Measurements from ENCODE around the gene CAPN14. TPM values are rescaled to one million over a fixed set of nuclear protein-coding genes. Genes with fewer than 3 reads are reported as not detected.
A peak's percentile ranks its signal among the peaks of the same experiment; 100 is the strongest.

CAPN14 gene, protein sequence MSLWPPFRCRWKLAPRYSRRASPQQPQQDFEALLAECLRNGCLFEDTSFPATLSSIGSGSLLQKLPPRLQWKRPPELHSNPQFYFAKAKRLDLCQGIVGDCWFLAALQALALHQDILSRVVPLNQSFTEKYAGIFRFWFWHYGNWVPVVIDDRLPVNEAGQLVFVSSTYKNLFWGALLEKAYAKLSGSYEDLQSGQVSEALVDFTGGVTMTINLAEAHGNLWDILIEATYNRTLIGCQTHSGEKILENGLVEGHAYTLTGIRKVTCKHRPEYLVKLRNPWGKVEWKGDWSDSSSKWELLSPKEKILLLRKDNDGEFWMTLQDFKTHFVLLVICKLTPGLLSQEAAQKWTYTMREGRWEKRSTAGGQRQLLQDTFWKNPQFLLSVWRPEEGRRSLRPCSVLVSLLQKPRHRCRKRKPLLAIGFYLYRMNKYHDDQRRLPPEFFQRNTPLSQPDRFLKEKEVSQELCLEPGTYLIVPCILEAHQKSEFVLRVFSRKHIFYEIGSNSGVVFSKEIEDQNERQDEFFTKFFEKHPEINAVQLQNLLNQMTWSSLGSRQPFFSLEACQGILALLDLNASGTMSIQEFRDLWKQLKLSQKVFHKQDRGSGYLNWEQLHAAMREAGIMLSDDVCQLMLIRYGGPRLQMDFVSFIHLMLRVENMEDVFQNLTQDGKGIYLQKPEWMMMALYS
- total RNA-seq = 100 to 1,000 TPM; 124 to 316 (median 198) TPM

DNA sequence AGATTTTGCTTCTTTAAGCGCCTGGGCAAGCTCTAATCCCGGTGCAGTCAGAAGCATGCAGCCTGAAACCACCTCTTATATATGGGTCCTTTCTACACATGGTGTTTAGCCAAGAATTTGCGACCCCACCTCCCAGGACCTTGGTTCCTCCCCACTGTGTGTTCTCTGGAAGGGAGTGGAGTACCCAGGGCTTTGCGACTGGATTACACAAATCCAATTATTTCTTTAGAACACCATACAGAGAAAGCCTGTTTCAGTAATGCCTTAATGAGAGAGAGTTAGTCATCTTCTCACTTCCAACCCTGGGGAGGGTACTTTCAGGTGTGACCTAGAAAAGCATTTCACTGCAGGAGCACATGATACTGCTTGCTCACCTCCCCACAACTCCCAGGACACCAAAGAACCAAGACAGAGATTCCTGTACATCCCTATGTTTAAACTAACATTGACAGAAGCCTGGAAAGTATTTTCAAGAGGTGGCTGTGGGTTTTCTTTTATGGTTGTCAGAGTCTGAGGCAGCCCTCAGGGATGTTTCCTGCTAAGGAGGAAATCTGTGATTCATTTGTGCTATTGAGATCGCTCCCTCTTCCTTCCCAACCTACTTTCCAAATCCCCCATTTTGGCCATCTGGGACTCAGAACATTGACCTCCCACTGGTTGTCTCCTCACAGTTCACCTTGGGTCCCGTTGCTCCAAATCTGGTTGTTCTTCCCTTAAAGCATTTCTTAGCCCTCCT, at the start of gene CAPN14:
Gene CAPN14 (minus strand): TSS at position 51 of the 736 bp plus-strand sequence. CDS start 12,068 bp downstream, outside the sequence.
- H3K4me3 ChIP-seq = peak within 1 kb of the TSS; percentile 8 to 37 (median 22)
- no peaks in the 10 kb centered on the region for H3K9me3 ChIP-seq
- no peaks in the 10 kb centered on the region for H3K36me3 ChIP-seq
- peak within 1 kb of the TSS; percentile 5 to 68 (median 63) for H3K27ac ChIP-seq
- DNase-seq = no peak
- no peak for TF ChIP-seq POLR2A (IDR thresholded peaks at IDR 0.05)
- peaks cover 0 to 34% (median 0%) of the 10 kb centered on the region in 3 donors for H3K4me1 ChIP-seq
- 44 to 53% methylated on average over 6 of the region's 6 CpGs for WGBS, 2 donors
- H3K27me3 ChIP-seq = no peaks in the 10 kb centered on the region
- intact Hi-C loops (cut with DNase I) = no loop called here

- H3K36me3 ChIP-seq = peaks cover 0 to 48% (median 7%) of the 10 kb centered on the region in 3 donors
- H3K4me1 ChIP-seq = peaks cover 0 to 59% (median 19%) of the 10 kb centered on the region in 3 donors
- no peak for DNase-seq
- WGBS, 2 donors = 56 to 63% methylated on average over 5 of the region's 6 CpGs
- intact Hi-C loops (cut with DNase I) = no loop called here
- no peaks in the 10 kb centered on the region for H3K27me3 ChIP-seq
- no peak overlapping the region for H3K4me3 ChIP-seq
- peak overlapping the region in 2 of 4 donors; percentile 18 to 25 for H3K27ac ChIP-seq
- H3K9me3 ChIP-seq = no peaks in the 10 kb centered on the region
- no peak for TF ChIP-seq CTCF (IDR thresholded peaks at IDR 0.05)
- no peak for TF ChIP-seq POLR2A (IDR thresholded peaks at IDR 0.05)
These were observed 49.5 kb upstream of the CAPN14 start for GRCh38 chr2:31266804-31267203.

DNA sequence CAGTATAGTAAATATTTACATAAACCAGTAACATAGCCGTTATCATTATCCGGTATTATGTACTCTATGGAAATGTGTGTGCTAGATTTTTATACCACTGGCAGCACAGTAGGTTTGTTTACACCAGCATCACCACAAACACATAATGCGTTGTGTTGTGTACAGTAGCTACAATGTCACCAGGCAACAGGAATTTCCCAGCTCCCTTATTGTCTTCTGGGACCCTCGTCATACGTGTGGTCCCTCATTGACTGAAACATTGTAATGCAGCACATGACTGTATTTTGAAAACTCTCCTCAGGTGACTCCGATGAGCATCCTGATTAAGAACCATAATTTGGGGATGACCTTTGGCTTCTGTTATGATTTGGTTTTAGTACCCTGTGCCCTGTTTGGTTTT, 47.9 kb upstream of the CAPN14 start:
- TF ChIP-seq CTCF (IDR thresholded peaks at IDR 0.05) (no peak), POLR2A (IDR thresholded peaks at IDR 0.05) (no peak)
- H3K9me3 ChIP-seq = no peaks in the 10 kb centered on the region
- no peak overlapping the region for H3K4me3 ChIP-seq
- intact Hi-C loops (cut with DNase I) = no loop called here
- H3K36me3 ChIP-seq = peaks cover 0 to 64% (median 10%) of the 10 kb centered on the region in 3 donors
- H3K27ac ChIP-seq = no peak overlapping the region
- no peak for DNase-seq
- H3K27me3 ChIP-seq = no peaks in the 10 kb centered on the region
- H3K4me1 ChIP-seq = peaks cover 0 to 45% (median 15%) of the 10 kb centered on the region in 3 donors
- WGBS, 2 donors = 89 to 94% methylated on average over 6 of the region's 6 CpGs

GRCh38 chr2:31263636-31264190, 46.4 kb upstream of the CAPN14 start:
- Histone ChIP-seq H3K9me3 (no peaks in the 10 kb centered on the region), H3K27ac (peak overlapping the region in 2 of 4 donors; percentile 17 to 29), H3K4me3 (no peak overlapping the region), H3K27me3 (no peaks in the 10 kb centered on the region), H3K36me3 (peaks cover 0 to 68% (median 10%) of the 10 kb centered on the region in 3 donors), H3K4me1 (peaks cover 0 to 30% (median under 1%) of the 10 kb centered on the region in 3 donors)
- peak in 1 of 6 experiments; percentile 22 for TF ChIP-seq CTCF (IDR thresholded peaks at IDR 0.05)
- TF ChIP-seq POLR2A (IDR thresholded peaks at IDR 0.05) = no peak
- no peak for DNase-seq
- intact Hi-C loops (cut with DNase I) = no loop called here
- WGBS, 2 donors = 45 to 67% methylated on average over 1 to 2 of the region's 3 CpGs

GRCh38 chr2:31260870-31261269, 43.6 kb upstream of the CAPN14 start:
- H3K4me1 ChIP-seq = peaks cover 10 to 31% (median 10%) of the 10 kb centered on the region in 3 donors
- H3K9me3 ChIP-seq = no peaks in the 10 kb centered on the region
- H3K27ac ChIP-seq = no peak overlapping the region
- intact Hi-C loops (cut with DNase I) = no loop called here
- DNase-seq = no peak
- WGBS, 2 donors = 40 to 90% methylated on average over 1 to 2 of the region's 4 CpGs
- TF ChIP-seq CTCF (IDR thresholded peaks at IDR 0.05) (no peak), POLR2A (IDR thresholded peaks at IDR 0.05) (no peak)
- H3K4me3 ChIP-seq = no peak overlapping the region
- no peaks in the 10 kb centered on the region for H3K27me3 ChIP-seq
- peaks cover 0 to 57% (median 10%) of the 10 kb centered on the region in 3 donors for H3K36me3 ChIP-seq
